ENCODE results near the gene MAP2K5.

The MAP2K5 gene

DNA sequence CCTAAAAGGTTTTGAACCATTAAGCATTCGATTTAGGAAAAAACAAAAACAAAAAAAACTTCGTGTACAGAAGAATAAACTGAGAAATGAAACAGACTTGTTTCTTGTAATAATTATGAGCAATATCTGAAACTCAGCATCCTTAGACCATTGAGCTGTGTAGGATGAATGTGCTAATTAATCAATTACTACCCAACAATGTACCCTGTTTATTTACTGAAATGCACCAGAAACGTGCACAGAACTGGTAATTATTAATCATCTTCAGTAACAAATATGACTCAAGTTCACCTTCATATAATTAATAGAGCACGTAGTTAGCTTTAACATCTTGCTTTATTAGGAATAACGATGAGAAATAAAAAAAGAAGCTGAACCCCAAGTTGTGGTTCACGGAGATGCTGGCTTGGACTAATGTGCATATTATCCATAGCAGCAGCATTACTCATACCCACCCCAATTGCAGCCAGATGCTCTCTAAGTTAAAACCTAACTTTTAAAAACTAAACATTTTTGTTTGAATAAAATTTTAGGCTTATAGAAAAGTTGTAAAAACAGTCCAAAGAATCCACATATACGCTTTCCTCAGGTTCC, 31.8 kb upstream of the MAP2K5 start:
- Histone ChIP-seq H3K27me3 (replicated peaks; ENCODE audit: control insufficient read depth, insufficient read depth, low read length) (no peaks in the 10 kb centered on the region), H3K36me3 (ENCODE audit: control insufficient read depth, insufficient read depth, low read length) (no peaks in the 10 kb centered on the region; the same call in 1 of the 2 replicates), H3K4me3 (replicated peaks; ENCODE audit: low read depth, low read length) (no peak overlapping the region)
- DNase-seq (ENCODE audit: extremely low read depth, insufficient read length) = no peak
- TF ChIP-seq, protein P1, sequence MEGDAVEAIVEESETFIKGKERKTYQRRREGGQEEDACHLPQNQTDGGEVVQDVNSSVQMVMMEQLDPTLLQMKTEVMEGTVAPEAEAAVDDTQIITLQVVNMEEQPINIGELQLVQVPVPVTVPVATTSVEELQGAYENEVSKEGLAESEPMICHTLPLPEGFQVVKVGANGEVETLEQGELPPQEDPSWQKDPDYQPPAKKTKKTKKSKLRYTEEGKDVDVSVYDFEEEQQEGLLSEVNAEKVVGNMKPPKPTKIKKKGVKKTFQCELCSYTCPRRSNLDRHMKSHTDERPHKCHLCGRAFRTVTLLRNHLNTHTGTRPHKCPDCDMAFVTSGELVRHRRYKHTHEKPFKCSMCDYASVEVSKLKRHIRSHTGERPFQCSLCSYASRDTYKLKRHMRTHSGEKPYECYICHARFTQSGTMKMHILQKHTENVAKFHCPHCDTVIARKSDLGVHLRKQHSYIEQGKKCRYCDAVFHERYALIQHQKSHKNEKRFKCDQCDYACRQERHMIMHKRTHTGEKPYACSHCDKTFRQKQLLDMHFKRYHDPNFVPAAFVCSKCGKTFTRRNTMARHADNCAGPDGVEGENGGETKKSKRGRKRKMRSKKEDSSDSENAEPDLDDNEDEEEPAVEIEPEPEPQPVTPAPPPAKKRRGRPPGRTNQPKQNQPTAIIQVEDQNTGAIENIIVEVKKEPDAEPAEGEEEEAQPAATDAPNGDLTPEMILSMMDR (IDR thresholded peaks at IDR 0.05; ENCODE audit: insufficient read depth, low read length, poor library complexity, severe bottlenecking) = no peak

DNA sequence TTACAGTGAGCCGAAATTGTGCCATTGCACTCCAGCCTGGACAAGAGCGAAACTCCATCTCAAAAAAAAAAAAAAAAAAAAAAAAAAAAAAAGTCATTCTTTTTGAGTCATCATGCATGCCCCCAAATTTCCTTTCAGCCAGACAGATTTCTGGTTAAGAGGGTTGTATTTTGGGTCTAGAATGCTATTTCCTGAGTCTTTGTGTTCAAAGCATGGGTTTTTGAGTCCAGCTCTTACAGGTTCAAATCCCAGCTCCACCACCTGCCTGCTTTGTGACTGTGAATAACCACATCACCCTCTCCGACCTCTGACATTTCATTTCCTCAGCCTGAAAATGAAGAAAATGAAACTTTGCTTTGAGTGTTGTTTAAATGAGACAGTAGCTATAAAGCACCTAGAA, 30.9 kb upstream of the MAP2K5 start:
- no peak for DNase-seq (ENCODE audit: extremely low read depth, insufficient read length)
- TF ChIP-seq, protein P1 (IDR thresholded peaks at IDR 0.05; ENCODE audit: insufficient read depth, low read length, poor library complexity, severe bottlenecking) = no peak
- Histone ChIP-seq H3K27me3 (replicated peaks; ENCODE audit: control insufficient read depth, insufficient read depth, low read length) (no peaks in the 10 kb centered on the region), H3K36me3 (ENCODE audit: control insufficient read depth, insufficient read depth, low read length) (no peaks in the 10 kb centered on the region; the same call in 1 of the 2 replicates), H3K4me3 (replicated peaks; ENCODE audit: low read depth, low read length) (no peak overlapping the region)

DNA sequence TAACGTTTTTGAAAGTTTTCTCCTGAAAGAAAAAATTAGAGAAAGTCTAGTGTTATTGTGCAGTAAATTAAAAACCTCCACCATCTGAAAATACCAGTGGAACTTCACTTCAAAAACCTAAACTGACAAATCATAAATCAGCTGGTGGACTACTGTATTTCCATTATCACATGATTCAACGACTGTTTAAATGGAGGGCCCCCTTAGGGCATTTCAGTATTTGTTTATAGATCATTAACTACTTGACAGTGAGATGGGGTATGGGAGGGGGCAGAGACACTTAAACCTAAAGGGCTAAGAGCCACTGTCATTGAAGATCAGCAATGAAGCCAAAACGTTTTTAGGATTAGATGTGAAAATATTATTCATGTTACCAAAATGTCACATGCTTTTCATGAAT, 30.4 kb upstream of the MAP2K5 start:
- DNase-seq (ENCODE audit: extremely low read depth, insufficient read length) = no peak
- TF ChIP-seq, protein P1 (IDR thresholded peaks at IDR 0.05; ENCODE audit: insufficient read depth, low read length, poor library complexity, severe bottlenecking) = no peak

DNA sequence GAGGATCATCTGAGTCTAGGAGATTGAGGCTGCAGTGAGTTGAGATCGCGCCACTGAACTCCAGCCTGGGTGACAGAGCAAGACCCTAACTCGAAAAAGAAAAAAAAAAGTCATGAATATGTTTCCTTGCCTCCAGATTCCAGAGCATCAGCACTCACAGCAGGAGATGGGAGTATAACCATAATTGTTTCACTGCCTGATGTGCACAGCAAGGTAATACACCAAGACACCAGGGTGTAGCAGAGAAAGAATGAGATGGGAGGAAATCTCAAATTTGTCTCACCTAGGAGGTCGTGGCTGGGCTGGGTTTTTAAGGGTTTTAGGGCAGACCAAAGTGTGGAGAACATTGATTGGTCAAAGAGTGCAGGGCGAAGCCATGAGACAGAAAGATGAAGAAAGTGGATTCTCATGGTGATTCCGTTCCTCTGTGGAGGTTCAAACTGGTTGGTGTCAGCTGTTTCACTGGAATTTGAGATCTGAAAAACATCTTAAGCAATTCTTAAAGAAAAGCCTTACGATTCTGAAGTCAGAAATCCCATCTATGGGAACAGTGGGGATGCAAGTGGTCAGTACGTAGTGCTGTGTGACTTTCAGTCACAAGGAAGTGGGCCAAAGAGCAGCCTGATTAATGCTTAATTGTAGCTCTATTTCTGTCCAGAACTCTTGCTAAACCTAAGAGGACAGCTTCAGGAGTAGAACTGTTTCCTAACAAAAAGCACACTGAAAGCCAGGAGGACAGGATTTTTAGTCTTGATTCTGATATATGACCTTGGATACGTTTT, 29.4 kb upstream of the MAP2K5 start:
- Histone ChIP-seq H3K4me3 (replicated peaks; ENCODE audit: low read depth, low read length) (no peak overlapping the region), H3K27me3 (replicated peaks; ENCODE audit: control insufficient read depth, insufficient read depth, low read length) (no peaks in the 10 kb centered on the region), H3K36me3 (ENCODE audit: control insufficient read depth, insufficient read depth, low read length) (no peaks in the 10 kb centered on the region; the same call in 1 of the 2 replicates)
- DNase-seq (ENCODE audit: extremely low read depth, insufficient read length) = no peak
- TF ChIP-seq, protein P1 (IDR thresholded peaks at IDR 0.05; ENCODE audit: insufficient read depth, low read length, poor library complexity, severe bottlenecking) = no peak

More for the DNA sequence above, 30.4 kb upstream of the MAP2K5 start:
- H3K36me3 ChIP-seq (ENCODE audit: control insufficient read depth, insufficient read depth, low read length) = no peaks in the 10 kb centered on the region; the same call in 1 of the 2 replicates
- no peak overlapping the region for H3K4me3 ChIP-seq (replicated peaks; ENCODE audit: low read depth, low read length)
- H3K27me3 ChIP-seq (replicated peaks; ENCODE audit: control insufficient read depth, insufficient read depth, low read length) = no peaks in the 10 kb centered on the region

DNA sequence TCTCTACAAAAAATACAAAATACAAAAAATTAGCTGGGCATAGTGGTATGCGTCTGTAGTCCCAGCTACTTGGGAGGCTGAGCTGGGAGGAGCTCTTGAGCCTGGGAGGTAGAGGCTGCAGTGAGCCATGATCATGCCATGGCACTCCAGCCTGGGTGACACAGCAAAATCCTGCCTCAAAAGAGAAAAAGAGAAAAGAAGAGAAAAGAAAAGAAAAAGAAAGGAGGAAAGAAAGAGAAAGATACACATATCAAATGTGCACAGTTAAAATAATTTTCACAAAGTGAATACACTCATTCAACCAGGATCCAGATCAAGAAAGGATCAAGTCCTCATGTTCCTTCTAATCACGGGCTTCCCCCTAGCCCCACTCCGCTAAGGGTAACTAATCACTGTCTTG, 27.4 kb upstream of the MAP2K5 start:
- DNase-seq (ENCODE audit: extremely low read depth, insufficient read length) = no peak
- H3K4me3 ChIP-seq (replicated peaks; ENCODE audit: low read depth, low read length) = no peak overlapping the region
- TF ChIP-seq, protein P1 (IDR thresholded peaks at IDR 0.05; ENCODE audit: insufficient read depth, low read length, poor library complexity, severe bottlenecking) = no peak
- no peaks in the 10 kb centered on the region; the same call in 1 of the 2 replicates for H3K36me3 ChIP-seq (ENCODE audit: control insufficient read depth, insufficient read depth, low read length)
- H3K27me3 ChIP-seq (replicated peaks; ENCODE audit: control insufficient read depth, insufficient read depth, low read length) = no peaks in the 10 kb centered on the region
